Renal cortex interstitium (tissue), 11 donors: ENCODE measurements around the gene CCN5. TPM values are rescaled to one million over a fixed set of nuclear protein-coding genes. Genes with fewer than 3 reads are reported as not detected.
"Not testable (repeated sequence)": the region's sequence is repeated elsewhere in the genome, so short reads cannot be mapped to it uniquely, and the experiment has no call there.

Source experiments
- DNase-seq, 11 donors: peaks; one replicate each; pipeline ENCODE4 v3.0.0-alpha.2; 2013; ENCODE audit warnings: low read depth in 9 of 11, low spot score in 4 of 11; ENCODE audit errors: extremely low read depth in 1 of 11
- polyA plus RNA-seq, 3 donors: library from polyadenylated mRNA; unstranded; fragments of 120-200 nt; gene quantifications; one replicate each; pipeline ENCODE4 v1.2.1, GENCODE V29; 2013; ENCODE audit not compliant: insufficient read length in 3 of 3

The CCN5 gene
- polyA plus RNA-seq, 3 donors, result 0.17 to 0.26 TPM; not detected in 1

DNA sequence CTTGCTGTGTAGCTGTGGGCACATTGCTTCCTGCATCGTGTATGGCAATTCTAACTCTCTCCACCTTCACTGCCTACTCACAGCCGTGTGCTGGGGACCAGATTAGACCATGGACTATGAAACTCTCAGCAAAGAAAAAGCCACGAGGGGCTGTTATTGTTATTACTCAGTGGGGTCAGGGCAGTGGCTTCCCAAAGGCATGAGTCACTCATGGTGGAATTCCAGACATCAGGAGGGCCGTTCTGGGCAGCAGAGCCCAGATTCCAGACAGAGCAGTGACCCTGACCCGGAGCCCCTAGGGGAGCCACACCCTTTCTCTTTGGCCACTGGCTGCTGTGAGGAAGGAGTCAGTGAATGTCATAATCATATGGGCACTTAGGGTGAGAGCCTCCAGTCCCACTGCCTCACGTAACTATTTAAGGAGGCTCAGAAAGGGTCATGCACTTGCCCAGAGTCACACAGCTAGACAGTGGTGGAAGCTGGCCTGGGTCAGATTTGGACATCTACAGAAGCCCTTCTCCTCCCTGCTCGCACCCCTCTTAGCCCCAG lies 22.2 kb upstream of the CCN5 start:
- DNase-seq, result no peak

GRCh38 chr20:44693627-44694026 lies 21.5 kb upstream of the CCN5 start:
- DNase-seq, result no peak

GRCh38 chr20:44694159-44694558 lies 21.0 kb upstream of the CCN5 start:
- DNase-seq, result no peak

DNA sequence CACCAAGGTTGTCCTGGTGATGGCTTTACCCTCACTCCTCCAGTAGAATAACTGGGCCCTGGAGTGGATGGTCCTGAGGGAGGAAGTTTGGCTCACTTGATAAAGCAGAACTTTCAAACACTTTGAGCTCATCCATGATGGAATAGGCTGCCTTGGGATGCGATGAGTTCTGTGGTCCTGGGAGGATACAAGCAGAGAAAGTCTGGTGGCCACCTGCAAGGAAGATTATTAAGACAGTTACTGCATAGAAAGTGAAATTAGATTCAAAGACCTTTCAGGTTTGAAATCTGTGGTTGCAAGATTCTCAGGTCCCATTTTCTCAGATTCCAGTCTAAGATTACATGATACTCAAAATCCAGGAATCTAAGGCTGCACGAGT lies 19.9 kb upstream of the CCN5 start:
- no peak for DNase-seq

DNA sequence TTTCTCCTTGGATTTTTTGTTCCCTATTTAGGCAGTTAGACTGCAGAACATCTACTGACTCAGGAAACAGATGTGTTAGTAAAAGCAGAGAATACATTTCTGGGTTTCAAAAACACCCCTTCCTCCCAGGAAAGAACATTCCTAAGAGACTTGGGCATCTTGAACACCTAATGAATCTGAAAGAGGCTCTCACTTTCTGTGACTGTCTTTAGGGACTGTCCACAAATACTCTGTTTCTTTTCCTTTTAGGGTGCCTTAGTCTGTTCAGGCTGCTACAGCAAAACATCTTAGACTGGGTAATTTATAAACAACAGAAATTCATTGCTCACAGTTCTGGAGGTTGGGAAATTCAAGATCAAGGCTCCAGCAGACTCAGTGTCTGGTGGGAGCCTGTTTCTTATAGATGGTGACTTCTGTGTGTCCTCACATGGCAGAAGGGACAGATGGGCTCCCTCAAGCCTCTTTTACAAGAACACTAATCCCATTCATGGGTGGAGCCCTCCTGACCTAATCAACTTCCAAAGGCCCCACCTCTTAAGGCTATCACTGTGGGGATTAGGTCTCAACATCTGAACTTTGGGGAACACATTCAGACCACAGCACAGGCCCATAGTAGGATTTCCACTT lies 19.4 kb upstream of the CCN5 start:
- DNase-seq, result no peak

- no peak for DNase-seq
These were observed 18.9 kb upstream of the CCN5 start for GRCh38 chr20:44696315-44696714.

DNA sequence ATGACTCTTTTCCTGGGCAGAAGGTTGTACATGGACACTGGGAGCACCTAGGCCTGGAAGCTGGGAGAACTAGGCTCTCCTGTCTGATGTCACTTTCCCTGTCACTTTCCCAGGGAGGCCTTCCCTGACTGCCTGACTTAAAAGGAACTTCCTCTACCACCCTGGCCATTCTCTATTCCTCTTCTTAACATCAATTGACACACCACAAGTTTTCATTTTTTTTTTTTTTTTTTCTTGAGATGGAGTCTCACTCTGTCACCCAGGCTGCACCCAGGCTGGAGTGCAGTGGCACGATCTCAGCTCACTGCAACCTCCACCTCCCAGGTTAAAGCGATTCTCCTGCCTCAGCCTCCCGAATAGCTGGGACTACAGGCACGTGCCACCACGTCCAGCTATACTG lies 18.1 kb upstream of the CCN5 start:
- not testable (repeated sequence) for DNase-seq

DNA sequence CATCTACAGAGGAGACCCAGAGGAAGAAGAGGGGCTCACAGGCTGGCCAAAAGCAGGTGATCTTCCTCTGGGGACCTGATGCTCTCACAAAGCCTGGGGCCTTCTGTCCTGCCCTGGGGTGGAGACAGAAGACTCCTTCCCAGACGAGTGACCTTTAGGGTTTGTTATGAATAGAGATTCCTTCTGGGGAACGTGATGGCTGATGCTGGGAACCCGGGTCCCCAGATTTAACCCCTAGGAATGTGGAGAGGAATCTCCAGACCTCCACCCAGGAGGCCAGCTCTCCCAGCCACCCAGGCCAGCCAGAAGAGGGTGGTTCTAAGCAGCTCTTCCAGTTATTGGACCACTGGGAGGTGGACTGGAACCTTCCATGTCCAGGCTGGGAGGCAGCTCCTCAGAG lies 16.8 kb upstream of the CCN5 start:
- DNase-seq, result no peak

GRCh38 chr20:44700306-44700705 lies 14.9 kb upstream of the CCN5 start:
- no peak for DNase-seq

DNA sequence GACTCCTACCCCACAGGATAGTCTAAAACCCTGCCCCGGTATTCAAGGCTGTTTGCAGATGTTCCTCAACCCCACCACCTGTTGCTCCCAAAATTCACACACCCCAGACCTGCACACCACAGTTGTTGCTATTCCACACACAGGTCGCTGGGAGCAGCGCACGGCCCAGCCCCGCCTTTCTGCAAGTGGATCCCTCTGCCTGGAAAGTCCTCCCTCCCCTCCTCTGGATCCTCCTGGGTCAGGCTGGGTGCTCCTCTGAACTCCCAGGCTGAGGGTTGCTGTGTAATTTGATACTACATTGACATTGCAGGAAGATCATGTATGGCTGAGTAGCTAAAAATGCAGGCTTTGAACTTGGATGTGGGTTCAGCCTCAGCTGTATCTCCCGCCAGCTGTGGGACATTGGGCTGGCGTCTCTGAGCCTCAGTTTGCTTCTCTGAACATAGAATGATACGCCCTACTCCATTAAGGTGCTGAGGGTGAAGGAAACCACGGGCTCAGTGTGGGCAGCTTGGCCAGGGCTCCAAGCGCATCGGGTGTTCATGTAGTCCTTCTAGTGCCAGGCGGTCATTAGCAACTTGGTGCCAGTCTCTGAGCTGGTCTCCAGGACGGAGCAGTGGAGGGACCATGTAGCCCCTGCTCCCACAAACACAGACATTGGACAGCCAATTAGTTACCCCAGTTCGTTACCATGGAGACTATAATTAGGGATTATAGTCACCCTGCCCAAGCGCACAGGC lies 13.9 kb upstream of the CCN5 start:
- peak in 4 of 11 donors; percentile 17 to 39 (median 26) for DNase-seq

DNA sequence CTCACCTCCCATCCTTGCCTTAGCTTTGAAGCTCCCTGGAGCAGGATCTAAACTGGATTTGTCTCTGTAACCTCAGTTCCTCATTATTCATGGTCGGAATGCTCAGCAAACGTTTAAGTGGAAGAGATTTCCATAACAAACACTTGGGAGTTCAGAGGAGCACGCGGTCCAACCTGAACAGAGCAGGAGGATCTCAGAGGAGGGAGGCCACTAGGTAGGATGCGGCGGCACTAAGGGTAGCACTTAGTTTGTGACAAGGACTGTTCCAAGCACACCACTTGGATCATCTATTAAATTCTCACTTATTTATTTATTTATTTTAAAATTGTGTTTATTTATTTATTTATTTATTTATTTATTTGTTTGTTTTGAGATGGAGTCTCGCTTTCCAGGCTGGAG lies 13.3 kb upstream of the CCN5 start:
- no peak for DNase-seq

GRCh38 chr20:44702776-44703175 lies 12.4 kb upstream of the CCN5 start:
- peak in 2 of 11 donors; percentile 28 to 33 for DNase-seq

DNA sequence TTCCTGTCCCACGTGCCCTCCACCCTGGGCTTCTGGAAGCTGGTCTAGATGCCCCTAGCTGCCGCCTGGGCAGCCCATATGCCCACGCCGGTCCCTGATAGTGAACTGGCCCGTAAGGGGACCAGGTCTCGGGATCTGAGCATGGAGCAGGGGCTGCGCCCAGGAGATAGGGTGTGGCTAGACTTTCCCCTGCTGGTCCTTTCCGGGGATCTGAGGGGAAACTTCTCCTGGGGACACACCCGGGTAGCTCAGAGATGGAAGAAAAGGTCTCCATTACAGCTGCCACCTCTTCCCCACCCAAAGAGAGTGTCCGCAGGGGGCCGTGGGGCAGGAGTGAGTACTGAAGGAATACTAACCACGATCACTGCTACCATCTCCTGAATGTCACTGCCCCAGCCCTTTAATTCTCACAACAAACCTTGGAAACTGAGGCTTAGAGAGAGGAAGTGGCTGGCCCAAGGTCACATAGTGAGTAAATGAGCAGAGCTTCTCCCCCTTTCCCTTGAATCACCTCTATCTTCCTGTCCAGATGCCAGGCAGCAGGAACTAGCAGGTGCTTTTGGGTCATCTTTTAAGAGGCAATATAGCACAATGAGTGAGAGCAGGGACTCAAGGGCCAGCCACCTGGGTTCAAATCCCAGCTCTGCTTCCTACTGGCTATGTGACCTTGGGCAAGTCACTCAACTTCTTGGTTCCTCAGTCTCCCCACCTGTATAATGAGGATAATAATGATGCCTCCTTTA lies 11.8 kb upstream of the CCN5 start:
- no peak for DNase-seq

DNA sequence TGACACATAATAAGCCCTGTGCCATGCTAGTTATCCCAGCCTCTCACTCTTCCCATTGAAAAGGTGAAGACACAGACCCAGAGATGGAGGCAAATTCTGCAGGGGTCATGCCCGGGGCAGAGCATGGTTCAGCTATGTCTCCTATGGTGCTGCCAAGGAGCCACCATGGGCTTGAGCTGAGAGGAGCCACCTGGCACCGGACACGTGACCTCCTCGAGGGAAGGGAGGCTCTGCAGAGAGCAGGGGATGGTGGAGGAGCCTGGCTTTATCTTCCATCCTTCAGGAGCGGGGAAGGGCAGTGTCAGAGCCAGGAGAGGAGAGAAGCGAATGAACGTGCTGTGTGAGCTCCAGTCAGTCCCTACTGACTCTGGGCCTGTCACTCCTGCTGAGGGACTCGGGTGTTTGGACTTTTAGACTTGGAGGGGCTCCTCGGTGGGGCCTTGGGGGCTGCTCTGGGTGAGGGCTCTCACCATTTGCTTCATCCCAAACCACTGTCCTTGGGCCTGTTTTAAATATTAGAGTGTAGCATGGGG lies 11.1 kb upstream of the CCN5 start:
- DNase-seq, result no peak

DNA sequence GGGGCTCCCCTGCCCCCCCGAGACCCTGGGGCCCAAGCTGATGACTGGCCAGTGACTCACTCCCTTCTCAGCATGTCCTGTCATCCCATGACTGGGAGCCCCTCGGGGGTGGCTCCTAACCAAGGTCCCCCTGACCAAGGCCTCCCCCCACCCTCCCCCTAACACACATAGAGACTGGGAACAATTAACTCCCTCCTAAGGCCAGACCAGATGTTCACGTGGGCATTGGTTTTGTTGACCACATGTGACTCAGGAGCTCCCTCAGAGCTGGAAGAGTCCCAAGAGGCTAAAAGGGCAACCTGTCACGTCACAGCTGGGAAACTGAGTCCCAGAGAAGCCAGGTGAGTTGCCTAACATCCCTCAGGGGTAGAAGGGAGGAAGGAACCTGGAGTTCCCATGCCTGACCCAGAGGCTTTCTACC lies 10.6 kb upstream of the CCN5 start:
- no peak for DNase-seq

GRCh38 chr20:44705364-44706094 lies 9.6 kb upstream of the CCN5 start:
- no peak for DNase-seq

DNA sequence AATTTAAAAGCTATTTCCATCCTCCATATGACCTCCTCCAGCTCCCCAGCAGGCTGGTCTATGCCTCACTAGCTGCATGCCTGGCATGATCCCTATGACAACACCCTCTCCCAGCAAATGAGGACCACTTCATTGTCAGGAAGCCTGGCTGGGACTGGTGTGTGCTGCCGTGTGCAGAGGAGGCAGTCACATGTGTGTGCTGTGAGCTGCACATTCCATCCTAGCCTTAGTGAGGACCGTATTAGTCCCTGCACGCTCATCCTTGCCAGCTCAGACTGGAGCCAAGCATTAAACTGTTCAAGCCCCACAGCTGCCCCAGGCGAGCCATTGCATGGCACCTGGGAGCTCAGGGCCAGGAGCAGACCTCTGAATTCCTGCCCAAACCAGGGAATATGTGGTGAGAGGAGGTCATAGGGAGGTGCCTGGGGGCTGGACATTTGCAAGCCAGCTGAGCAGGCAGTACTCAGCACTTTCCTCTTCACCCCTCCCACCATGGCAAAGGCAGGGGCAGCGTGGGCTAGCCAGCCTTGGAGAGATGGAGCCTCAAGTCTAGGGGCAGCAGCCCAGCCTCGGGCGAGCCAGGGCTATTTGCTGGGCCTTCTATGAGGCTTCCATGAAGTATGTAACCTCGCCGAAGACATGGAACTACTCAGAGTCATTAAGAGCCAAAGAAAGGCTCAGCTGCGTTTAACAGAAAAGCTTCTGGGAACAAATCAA lies 8.7 kb upstream of the CCN5 start:
- no peak for DNase-seq

DNA sequence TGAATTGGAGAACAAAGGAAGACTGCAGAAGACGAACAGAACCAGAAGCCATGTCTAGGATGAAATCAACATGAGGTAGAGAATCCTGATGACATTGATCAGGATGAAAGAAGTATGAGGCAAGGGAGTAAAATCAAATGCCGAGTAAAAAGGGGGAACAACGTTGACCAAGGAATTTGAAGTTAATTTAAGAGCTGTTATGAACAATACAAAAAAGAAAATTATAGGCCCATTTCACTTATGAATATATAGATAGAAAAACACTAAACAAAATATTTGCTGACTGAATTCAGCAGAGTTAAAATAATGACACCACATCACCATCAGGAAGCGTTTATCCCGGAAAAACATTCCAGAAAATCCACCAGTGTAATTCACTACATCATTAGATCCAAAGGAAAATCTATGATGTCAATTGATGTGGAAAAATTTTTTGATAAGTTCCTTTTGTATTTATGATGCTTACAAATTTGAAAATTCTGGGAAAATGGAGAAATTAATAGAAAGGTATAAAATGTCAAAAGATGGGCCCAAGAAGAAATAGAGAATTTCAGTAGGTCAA lies 8.1 kb upstream of the CCN5 start:
- no peak for DNase-seq
